OCI-LY7 (cell line): Measurements from ENCODE around the gene FUT7. TPM values are rescaled to one million over a fixed set of nuclear protein-coding genes. Genes with fewer than 3 reads are reported as not detected.

Source experiments
- BruUV-seq: library from RNA; stranded (reverse); fragments of 400-500 nt; replicated peaks from 2 replicates; lab custom pipeline; 2021; lab: Mats Ljungman, UMichigan
- CTCF ChIA-PET: fragments of 300-600 bp; sonication (Branson Sonifier 250); formaldehyde crosslinking; loops from one replicate; lab custom pipeline; 2022; ENCODE audit warnings: antibody characterized with exemption; ENCODE audit not compliant: unreplicated experiment; lab: Charles Lee
- POLR2A ChIA-PET: fragments of 300-600 bp; sonication (Branson Sonifier 250); formaldehyde crosslinking; loops from one replicate; lab custom pipeline; 2022; ENCODE audit warnings: antibody characterized with exemption; lab: Charles Lee
- DNase-seq: peaks from one replicate; pipeline ENCODE4 v3.0.0-alpha.2; 2015; ENCODE audit warnings: low spot score
- H2AFZ ChIP-seq: fragments of 200-600 bp; sonication (generic), shearing (Covaris generic); 2 replicates; pipeline ENCODE4 v1.6.1; 2014; ENCODE audit warnings: mild to moderate bottlenecking, antibody characterized with exemption, low read length, moderate library complexity
- H3K27ac ChIP-seq: fragments of 200-600 bp; sonication (generic); 2 replicates; pipeline ENCODE4 v1.5.1; 2014; ENCODE audit warnings: mixed run types, low read depth, mild to moderate bottlenecking, moderate library complexity, low read length, inconsistent platforms; ENCODE audit not compliant: poor library complexity, severe bottlenecking
- H3K36me3 ChIP-seq: fragments of 200-600 bp; sonication (generic); 2 replicates; pipeline ENCODE4 v1.6.1; 2014; ENCODE audit warnings: mild to moderate bottlenecking, antibody characterized with exemption, low read length, moderate library complexity, mixed read lengths; ENCODE audit not compliant: insufficient read depth
- H3K4me1 ChIP-seq: fragments of 200-600 bp; sonication (generic); 2 replicates; pipeline ENCODE4 v1.5.1; 2014; ENCODE audit warnings: mild to moderate bottlenecking, low read length; ENCODE audit not compliant: insufficient read depth, poor library complexity, severe bottlenecking
- H3K4me2 ChIP-seq: fragments of 200-600 bp; sonication (generic); 2 replicates; pipeline ENCODE4 v1.6.1; 2014; ENCODE audit warnings: mild to moderate bottlenecking, low read length
- H3K4me3 ChIP-seq: fragments of 200-600 bp; sonication (generic); 2 replicates; pipeline ENCODE4 v1.5.1; 2014; ENCODE audit warnings: mild to moderate bottlenecking, low read depth, low read length; ENCODE audit not compliant: poor library complexity, severe bottlenecking
- H3K79me2 ChIP-seq: fragments of 200-600 bp; sonication (generic); 2 replicates; pipeline ENCODE4 v1.6.1; 2016; ENCODE audit warnings: low read depth, mild to moderate bottlenecking, low read length, moderate library complexity, mixed read lengths; ENCODE audit not compliant: insufficient read depth
- H3K9me2 ChIP-seq: fragments of 200-600 bp; sonication (generic); 2 replicates; pipeline ENCODE4 v1.6.1; 2016; ENCODE audit warnings: mild to moderate bottlenecking, low read length, mixed read lengths; ENCODE audit not compliant: insufficient read depth
- H3K9me3 ChIP-seq: fragments of 200-600 bp; sonication (generic); 2 replicates; pipeline ENCODE4 v1.6.1; 2014; ENCODE audit warnings: mild to moderate bottlenecking, mixed run types, low read length, mixed read lengths
- H4K20me1 ChIP-seq: fragments of 200-600 bp; sonication (generic); 2 replicates; pipeline ENCODE4 v1.6.1; 2014; ENCODE audit warnings: mild to moderate bottlenecking, antibody characterized with exemption, low read length, moderate library complexity, mixed read lengths; ENCODE audit not compliant: insufficient read depth
- EZH2phosphoT487 ChIP-seq: fragments of 200-600 bp; sonication (generic); IDR thresholded peaks from 2 replicates; pipeline ENCODE4 v1.6.1; 2018; ENCODE audit warnings: low read depth, borderline replicate concordance, mild to moderate bottlenecking, mixed run types, antibody characterized with exemption, low read length, moderate library complexity, mixed read lengths
- intact Hi-C: fragments of 100-400 bp; cut with micrococcal nuclease; formaldehyde crosslinking; loops from one replicate; pipeline ENCODE4 v1.10.0; 2022; ENCODE audit not compliant: unreplicated experiment
- total RNA-seq, 2 experiments: library from RNA; depleted of rRNA in 1 of 2; stranded (reverse); fragments of >200 nt in 1 of 2; shearing (Covaris generic) in 1 of 2; gene quantifications; 2 replicates each; pipeline ENCODE4 v1.2.3, GENCODE V29; 2014 to 2022
- TF ChIP-seq, protein P1 (sequence below): fragments of 200-600 bp; sonication (generic); conservative IDR thresholded peaks from 2 replicates; pipeline ENCODE4 v1.5.1; 2014; ENCODE audit warnings: mild to moderate bottlenecking, antibody characterized with exemption, low read length, moderate library complexity, mixed read lengths

FUT7 gene
- total RNA-seq, 2 experiments from 2014 or later = 0.21 TPM; not detected in 1

DNA sequence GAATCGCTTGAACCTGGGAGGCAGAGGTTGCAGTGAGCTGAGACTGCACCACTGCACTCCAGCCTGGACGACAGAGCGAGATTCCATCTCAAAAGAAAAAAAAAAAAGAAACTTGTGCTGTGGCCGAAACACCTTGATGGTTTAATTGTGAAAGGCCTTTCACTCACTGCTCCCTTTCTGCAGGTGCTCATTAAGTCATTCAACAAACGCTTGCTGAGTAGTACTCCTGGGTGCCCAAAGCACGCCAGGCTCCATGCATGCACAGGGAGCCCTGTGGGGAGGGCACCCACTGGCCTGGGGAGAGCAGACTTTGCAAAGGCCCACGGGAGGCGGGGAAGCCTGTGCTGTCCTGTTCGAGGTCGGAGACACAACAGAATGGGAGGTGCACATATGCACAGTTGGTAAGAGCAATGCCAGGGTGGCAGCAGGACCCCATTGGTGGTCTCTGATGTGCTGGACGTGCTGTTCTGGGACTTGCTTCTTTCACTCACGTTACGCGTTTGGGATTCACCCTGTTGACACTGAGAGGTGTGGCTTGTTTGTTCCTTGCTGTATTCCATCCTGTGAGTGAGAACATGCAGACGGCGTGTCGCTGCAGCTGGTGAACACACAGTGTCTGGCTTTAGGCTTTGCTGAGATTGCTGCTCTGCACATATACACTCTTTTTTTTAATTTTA, 25.0 kb upstream of the FUT7 start:
- CTCF ChIA-PET = interaction anchor here (0.6 kb wide), 1 partner anchor 18 kb away, joined by 4 read pairs; no protein-coding TSS in a partner anchor
- H3K9me3 ChIP-seq = no peaks in the 10 kb centered on the region
- no peaks in the 10 kb centered on the region for H3K9me2 ChIP-seq
- no peak for TF ChIP-seq EZH2phosphoT487
- TF ChIP-seq, protein P1, sequence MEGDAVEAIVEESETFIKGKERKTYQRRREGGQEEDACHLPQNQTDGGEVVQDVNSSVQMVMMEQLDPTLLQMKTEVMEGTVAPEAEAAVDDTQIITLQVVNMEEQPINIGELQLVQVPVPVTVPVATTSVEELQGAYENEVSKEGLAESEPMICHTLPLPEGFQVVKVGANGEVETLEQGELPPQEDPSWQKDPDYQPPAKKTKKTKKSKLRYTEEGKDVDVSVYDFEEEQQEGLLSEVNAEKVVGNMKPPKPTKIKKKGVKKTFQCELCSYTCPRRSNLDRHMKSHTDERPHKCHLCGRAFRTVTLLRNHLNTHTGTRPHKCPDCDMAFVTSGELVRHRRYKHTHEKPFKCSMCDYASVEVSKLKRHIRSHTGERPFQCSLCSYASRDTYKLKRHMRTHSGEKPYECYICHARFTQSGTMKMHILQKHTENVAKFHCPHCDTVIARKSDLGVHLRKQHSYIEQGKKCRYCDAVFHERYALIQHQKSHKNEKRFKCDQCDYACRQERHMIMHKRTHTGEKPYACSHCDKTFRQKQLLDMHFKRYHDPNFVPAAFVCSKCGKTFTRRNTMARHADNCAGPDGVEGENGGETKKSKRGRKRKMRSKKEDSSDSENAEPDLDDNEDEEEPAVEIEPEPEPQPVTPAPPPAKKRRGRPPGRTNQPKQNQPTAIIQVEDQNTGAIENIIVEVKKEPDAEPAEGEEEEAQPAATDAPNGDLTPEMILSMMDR = no peak
- H2AFZ ChIP-seq = no peak overlapping the region
- H4K20me1 ChIP-seq = no peaks in the 10 kb centered on the region
- BruUV-seq = no TSS peak
- no peak overlapping the region for H3K27ac ChIP-seq
- intact Hi-C loops = no loop called here
- POLR2A ChIA-PET = no interaction called here
- H3K4me3 ChIP-seq = no peak overlapping the region
- H3K4me1 ChIP-seq = no peaks in the 10 kb centered on the region
- no peak for DNase-seq
- no peak overlapping the region for H3K4me2 ChIP-seq
- H3K79me2 ChIP-seq = no peaks in the 10 kb centered on the region
- H3K36me3 ChIP-seq = no peaks in the 10 kb centered on the region

- CTCF ChIA-PET = interaction anchor here (0.6 kb wide), 1 partner anchor 17 kb away, joined by 4 read pairs; no protein-coding TSS in a partner anchor
- Histone ChIP-seq H4K20me1 (no peaks in the 10 kb centered on the region), H3K4me2 (no peak overlapping the region), H3K4me1 (no peaks in the 10 kb centered on the region), H3K79me2 (no peaks in the 10 kb centered on the region), H3K36me3 (no peaks in the 10 kb centered on the region), H3K27ac (no peak overlapping the region), H3K9me3 (no peaks in the 10 kb centered on the region), H2AFZ (no peak overlapping the region), H3K9me2 (no peaks in the 10 kb centered on the region), H3K4me3 (no peak overlapping the region)
- TF ChIP-seq EZH2phosphoT487 = no peak
- TF ChIP-seq, protein P1 = no peak
- intact Hi-C loops = no loop called here
- no peak for DNase-seq
- POLR2A ChIA-PET = no interaction called here
- BruUV-seq = no TSS peak
These were observed 23.8 kb upstream of the FUT7 start for GRCh38 chr9:137055385-137056364.
